ENCODE data around the gene BATF3.

- no peak for TF ChIP-seq EZH2 (IDR thresholded peaks at IDR 0.05; ENCODE audit: borderline replicate concordance, low read depth, low read length, severe bottlenecking)
- no peak for TF ChIP-seq CTCF (IDR thresholded peaks at IDR 0.05; ENCODE audit: borderline replicate concordance, extremely low read depth, low read length, poor library complexity, severe bottlenecking)
These were observed 20.9 kb downstream of the BATF3 start for GRCh38 chr1:212678456-212679410.

Data from DND-41 (cell line).